Amniotic epithelial cell (primary cell): ENCODE measurements around the gene MAP1S.

Source experiments
- DNase-seq: peaks from one replicate; pipeline ENCODE4 v3.0.0-alpha.2; 2010; ENCODE audit warnings: low read depth

The MAP1S gene

GRCh38 chr19:17739121-17739875, 20.0 kb downstream of the MAP1S start:
- peak; percentile 24 for DNase-seq

GRCh38 chr19:17741456-17741855, 22.2 kb downstream of the MAP1S start:
- DNase-seq, result no peak

GRCh38 chr19:17743874-17744580, 24.7 kb downstream of the MAP1S start:
- DNase-seq, result peak; percentile 62

GRCh38 chr19:17747205-17748098, 28.2 kb downstream of the MAP1S start:
- DNase-seq, result peak; percentile 89

GRCh38 chr19:17748884-17749638, 29.8 kb downstream of the MAP1S start:
- no peak for DNase-seq

- DNase-seq, result peak; percentile 39
These were observed 30.6 kb downstream of the MAP1S start for GRCh38 chr19:17749912-17750317.

- DNase-seq, result no peak
These were observed 32.0 kb downstream of the MAP1S start, which contains the start of gene FCHO1 for GRCh38 chr19:17751103-17751911. TSS of gene FCHO1 (plus strand) at chr19:17751477. CDS start at chr19:17755165, 3,688 bp downstream.

GRCh38 chr19:17751912-17752273, 32.6 kb downstream of the MAP1S start:
- DNase-seq, result no peak

- no peak for DNase-seq
These were observed 33.8 kb downstream of the MAP1S start for GRCh38 chr19:17752865-17753639.

GRCh38 chr19:17753976-17754375, 34.7 kb downstream of the MAP1S start:
- DNase-seq, result no peak

- DNase-seq, result no peak
These were observed 35.6 kb downstream of the MAP1S start for GRCh38 chr19:17754634-17755442.

- no peak for DNase-seq
These were observed 36.2 kb downstream of the MAP1S start for GRCh38 chr19:17755443-17755890.

GRCh38 chr19:17755977-17756670, 36.8 kb downstream of the MAP1S start:
- peak; percentile 82 for DNase-seq

GRCh38 chr19:17757125-17757524, 37.8 kb downstream of the MAP1S start:
- peak; percentile 86 for DNase-seq

GRCh38 chr19:17758515-17758914, 39.2 kb downstream of the MAP1S start:
- no peak for DNase-seq

- no peak for DNase-seq
These were observed 41.9 kb downstream of the MAP1S start for GRCh38 chr19:17761148-17761547.

- DNase-seq, result peak; percentile 92
These were observed 43.4 kb downstream of the MAP1S start for GRCh38 chr19:17762505-17763229.

- DNase-seq, result no peak
These were observed 45.1 kb downstream of the MAP1S start for GRCh38 chr19:17764348-17764747.
